NCI-H2196 (cell line): ENCODE measurements around the gene TNRC18.
A peak's percentile ranks its signal among the peaks of the same experiment; 100 is the strongest.

Source experiments
- DNase-seq: peaks from one replicate; lab custom pipeline; 2025; ENCODE audit not compliant: unreplicated experiment; lab: John Stamatoyannopoulos, UW

Gene TNRC18

GRCh38 chr7:5429857-5430611 lies 6.4 kb upstream of the TNRC18 start:
- DNase-seq: no peak

GRCh38 chr7:5429253-5429856 lies 5.7 kb upstream of the TNRC18 start:
- no peak for DNase-seq

DNA sequence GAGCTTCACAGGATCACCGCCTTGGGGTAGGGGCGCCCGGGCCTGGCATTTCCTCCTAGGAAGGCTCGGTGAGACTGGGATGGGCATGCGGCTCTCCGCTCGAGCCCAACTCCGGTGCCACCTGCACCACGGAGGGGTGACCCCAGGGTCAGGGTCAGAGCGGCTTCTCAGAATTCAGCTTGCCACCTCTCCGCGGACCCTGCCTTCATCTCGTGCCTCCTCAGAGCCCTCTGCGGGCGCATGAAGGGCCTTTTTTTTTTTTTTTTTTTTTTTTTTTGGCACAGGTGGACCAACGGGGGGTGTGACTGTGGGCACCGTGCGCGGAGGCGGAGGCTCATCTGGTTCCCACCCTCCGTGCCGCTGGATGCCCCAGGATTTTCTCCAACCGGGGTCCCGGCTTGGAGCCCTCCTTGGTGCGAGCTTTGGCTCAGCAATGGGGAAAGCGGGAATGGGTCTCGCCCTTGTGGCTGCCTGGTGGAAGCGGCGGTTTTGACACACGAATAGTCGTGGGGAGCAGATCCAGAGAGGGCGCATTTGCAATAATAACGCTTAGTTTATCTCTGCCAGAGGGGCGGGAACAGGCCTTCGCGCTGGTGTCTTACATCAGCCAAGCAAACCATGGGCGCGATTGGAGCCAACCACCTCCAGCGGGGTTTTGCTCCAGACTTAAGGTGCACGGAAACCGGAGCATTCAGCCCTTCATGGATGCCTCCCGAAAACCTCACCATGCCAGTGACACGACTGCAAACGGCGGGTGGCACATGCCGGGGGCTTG lies 5.0 kb upstream of the TNRC18 start:
- DNase-seq: no peak

DNA sequence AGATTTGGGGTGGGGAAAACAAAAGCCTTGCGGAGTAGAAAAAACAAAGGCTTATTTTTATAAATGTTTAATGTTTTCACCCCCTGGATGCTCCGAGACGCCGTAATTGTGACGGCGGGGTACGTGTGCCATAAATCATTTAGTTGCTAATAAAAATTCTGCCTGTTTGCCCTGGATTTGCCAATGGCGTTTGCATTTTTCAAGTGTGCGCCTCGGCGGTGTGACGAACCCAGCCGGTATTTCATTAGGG lies 2.5 kb upstream of the TNRC18 start:
- no peak for DNase-seq

- DNase-seq: peak; percentile 82
Measured at GRCh38 chr7:5425507-5426225, 2.0 kb upstream of the TNRC18 start.

DNA sequence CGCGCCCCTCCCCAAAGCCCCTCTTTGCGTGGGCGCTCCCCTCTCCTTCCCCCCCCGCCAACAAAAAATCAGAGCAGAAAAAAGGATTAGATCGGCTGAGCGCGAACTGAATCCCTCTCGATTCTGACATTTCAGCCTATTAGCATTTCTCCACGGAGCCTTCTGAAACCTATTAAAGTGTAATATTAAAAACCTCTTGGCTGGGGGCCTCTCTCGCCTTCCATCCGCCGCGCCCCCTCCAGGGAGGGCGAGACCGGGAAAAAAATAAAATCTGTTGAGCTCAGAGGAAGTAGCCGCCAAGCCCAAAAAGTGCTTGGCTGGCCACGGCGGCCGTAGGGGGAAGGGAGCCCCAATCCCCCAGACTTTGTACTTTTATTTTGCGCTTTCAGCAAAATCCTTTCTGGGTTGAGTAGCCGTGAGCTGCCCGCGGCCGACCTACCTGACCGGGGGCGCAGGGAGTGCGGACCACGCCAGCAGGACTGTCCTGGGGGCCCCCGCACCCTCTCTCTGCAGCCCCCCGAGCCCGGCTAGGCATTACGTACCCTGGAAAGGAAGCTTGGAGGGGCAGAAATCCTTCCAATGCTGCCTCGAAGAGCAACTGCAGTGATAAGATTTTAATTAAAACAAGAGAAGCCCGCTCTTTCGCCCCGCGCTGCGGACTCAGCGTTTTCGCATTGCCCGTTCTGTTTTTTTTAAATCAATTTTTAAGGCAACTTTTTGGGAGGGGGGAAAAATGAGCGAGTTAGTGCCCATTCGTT lies 1.3 kb upstream of the TNRC18 start:
- peak; percentile 48 for DNase-seq

DNA sequence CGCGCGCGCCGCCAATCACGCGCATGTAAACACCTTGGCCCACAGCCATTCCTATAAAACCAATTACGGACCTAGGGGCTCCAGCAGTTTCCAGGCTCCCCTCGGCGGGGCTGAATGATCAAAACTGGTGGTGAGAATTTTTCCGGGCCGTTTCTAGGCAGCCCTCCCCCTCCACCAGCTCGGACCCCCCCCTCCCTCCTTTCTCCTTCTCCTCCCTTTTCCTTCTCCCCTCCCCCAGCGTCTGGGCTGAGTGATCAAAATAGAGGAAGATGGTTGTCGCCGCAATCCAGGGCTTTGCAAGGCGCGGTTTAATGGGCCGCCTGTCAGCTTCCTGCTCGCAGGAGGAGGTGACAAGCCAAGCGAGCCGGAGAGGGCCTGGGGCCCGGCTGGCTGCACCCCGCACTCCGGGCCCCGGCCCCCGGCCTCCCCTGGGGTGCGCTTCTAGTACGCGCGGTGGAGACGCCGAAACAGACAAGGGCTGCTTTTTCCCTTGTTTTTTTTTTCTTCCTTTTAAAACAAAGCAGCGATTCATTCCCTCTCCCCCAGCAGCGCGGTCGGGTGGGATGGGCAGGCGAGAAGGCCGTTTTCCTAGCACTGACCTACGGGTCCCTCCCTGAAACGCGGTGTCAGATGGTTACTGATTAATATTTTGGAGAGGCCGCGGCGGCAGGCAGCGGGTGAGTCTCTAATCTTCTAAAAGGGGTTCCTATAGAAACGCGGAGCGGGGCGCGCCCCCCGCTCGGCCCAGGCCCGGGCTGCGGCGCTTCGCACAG lies 528 bp upstream of the TNRC18 start:
- DNase-seq: peak; percentile 98

- DNase-seq: no peak
Measured at GRCh38 chr7:5422396-5423305, 983 bp downstream of the TNRC18 start.

GRCh38 chr7:5421714-5422395 lies 1.8 kb downstream of the TNRC18 start:
- DNase-seq: no peak

- DNase-seq: no peak
Measured at GRCh38 chr7:5420881-5421713, 2.5 kb downstream of the TNRC18 start.

DNA sequence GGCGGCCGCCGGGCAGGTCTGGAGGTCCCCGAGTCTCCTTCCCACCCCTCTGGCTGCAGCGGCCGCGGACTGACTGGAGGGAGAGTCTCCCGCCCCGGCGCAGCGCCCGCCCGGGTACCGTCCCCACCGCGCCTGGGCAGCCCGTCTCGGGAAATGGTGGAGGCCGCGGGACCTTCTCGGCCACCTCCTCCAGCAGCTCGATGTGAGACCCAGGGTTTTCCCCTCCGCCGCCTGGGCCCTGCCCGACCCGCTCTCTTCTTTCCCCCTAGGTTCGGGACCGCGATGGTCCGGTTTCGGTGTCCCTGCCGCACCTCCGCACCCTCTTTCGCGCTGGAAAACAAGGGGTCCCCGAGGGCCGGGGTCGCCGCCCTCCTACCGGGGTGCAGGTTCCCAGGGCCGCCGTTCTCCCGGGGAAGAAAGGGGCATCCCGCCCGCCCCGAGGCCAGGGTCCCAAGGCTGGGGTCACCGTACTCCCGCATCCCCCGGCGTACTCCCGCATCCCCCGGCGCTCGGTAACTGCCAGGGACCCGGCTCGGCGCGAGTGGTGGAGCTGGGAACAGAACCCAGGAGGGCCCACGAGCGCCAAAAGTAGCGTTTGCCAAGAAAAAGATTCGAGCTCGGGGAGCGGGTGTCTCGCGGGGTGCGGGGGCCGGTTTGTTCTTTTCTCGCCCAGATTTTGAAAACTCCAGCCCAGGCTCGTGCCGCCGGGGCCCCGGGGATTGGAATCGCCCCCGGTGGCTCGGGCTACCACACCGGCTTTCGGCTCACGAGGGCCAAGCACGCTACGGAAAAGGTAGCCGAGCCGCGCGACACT lies 3.4 kb downstream of the TNRC18 start:
- no peak for DNase-seq

- no peak for DNase-seq
Measured at GRCh38 chr7:5419539-5420066, 4.0 kb downstream of the TNRC18 start.

DNA sequence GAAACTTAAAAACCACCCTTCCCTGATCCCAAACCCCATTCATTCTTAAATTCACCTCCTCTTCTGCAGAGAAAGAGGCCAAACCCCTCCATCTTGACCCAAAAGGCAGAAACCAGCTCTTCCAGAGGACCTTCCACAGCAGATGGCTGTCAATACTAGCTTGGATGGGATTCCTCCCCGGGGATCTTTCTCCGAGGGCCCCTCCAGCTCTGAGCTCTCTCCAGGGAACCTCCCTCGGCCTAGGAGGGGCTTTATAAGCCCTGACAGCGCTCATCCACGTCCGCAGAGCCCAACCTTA lies 5.4 kb downstream of the TNRC18 start:
- no peak for DNase-seq

- DNase-seq: no peak
Measured at GRCh38 chr7:5417106-5418071, 6.2 kb downstream of the TNRC18 start.

DNA sequence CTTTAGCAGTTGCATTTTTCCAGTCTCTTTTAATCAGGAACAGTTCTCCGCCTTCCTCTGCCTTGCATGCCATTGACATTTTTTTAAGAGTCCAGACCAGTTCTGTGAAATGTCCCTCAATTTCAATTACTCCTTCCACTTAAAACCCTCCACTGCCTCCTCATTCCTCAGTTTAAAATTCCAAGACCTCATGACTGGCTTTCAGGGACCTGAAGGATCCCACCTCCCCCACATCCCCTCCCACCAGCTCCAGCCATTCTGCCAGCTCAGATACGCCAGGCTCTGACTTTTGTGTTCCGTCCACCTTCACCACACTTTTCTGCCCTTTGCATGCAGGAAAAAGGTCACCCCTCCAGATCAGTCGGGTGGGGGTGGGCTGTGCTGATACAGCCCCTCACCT lies 8.7 kb downstream of the TNRC18 start:
- no peak for DNase-seq

DNA sequence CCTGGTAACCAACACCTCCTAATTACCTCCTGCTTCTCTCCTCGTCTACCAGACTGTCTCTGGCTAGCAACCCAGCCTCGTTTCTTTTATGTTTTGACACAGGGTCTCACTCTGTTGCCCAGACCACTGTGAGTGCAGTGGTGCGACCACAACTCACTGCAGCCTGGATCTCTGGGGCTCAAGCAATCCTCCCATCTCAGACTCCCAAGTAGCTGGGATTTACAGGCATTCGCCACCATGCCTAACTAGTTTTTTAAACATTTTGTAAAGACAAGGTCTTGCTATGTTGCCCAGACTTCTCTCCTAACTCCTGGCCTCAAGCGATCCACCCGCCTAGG lies 10.2 kb downstream of the TNRC18 start:
- no peak for DNase-seq
